Esophagus squamous epithelium (tissue), 4 donors: ENCODE data around the gene FIGN.

ENCODE experiments used
- CTCF ChIP-seq, 6 experiments: fragments of 450-650 bp in 4 of 6; fragments of 200-600 bp in 2 of 6; sonication (generic) in 2 of 6; IDR thresholded peaks; one replicate each; pipeline ENCODE4 v1.5.1; 2016 to 2019; ENCODE audit warnings: antibody characterized with exemption in 6 of 6, mild to moderate bottlenecking in 4 of 6, moderate library complexity in 4 of 6
- POLR2A ChIP-seq, 4 donors: fragments of 450-650 bp; IDR thresholded peaks; one replicate each; pipeline ENCODE4 v1.6.1; 2017; ENCODE audit warnings: antibody characterized with exemption in 4 of 4, mild to moderate bottlenecking in 4 of 4, moderate library complexity in 3 of 4

DNA sequence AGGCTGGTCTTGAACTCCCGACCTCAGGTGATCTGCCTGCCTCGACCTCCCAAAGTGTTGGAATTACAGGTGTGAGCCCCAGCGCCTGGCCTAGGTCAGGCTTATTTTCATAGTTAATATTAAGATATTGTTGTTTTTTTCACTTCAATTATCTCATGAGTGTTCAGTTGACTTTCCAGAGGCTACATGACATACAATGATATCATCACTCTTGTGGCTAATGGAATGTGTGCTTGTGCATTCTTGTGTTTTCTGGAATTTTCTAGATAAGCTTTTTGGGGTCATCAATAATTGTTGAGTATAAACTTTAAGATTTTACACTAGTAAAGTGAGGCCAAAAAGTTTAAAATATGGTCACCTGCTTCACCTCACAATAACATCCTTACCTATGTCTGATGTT is 180.9 kb downstream of the FIGN start:
- TF ChIP-seq CTCF (IDR thresholded peaks at IDR 0.05) (no peak), POLR2A (IDR thresholded peaks at IDR 0.05) (no peak)
